GM12891 (cell line): ENCODE data around the gene TRAPPC12.

Experiments
- DNase-seq: peaks from one replicate; pipeline ENCODE4 v3.0.0; 2011; ENCODE audit warnings: low spot score; ENCODE audit not compliant: insufficient read length
- FAIRE-seq: peaks from 2 replicates; lab custom pipeline; 2011; peaks lifted over from hg19 to GRCh38; lab: Jason Lieb, UNC
- PAX5 ChIP-seq: IDR thresholded peaks from 2 replicates; pipeline ENCODE4 v1.6.1; 2011; ENCODE audit warnings: low read length, moderate library complexity, mild to moderate bottlenecking; ENCODE audit not compliant: insufficient read depth, severe bottlenecking
- POLR2A ChIP-seq: IDR thresholded peaks from 2 replicates; pipeline ENCODE4 v1.6.1; 2011; ENCODE audit warnings: low read depth, low read length, control low read depth
- POLR2AphosphoS5 ChIP-seq: IDR thresholded peaks from 2 replicates; pipeline ENCODE4 v1.6.1; 2011; ENCODE audit warnings: low read depth, low read length, control low read depth
- POU2F2 ChIP-seq: IDR thresholded peaks from 2 replicates; pipeline ENCODE4 v1.6.1; 2011; ENCODE audit warnings: low read depth, mild to moderate bottlenecking, control low read depth, low read length, moderate library complexity
- SPI1 ChIP-seq: IDR thresholded peaks from 2 replicates; pipeline ENCODE4 v1.6.1; 2011; ENCODE audit warnings: low read depth, low read length, control low read depth
- TAF1 ChIP-seq: IDR thresholded peaks from 2 replicates; pipeline ENCODE4 v1.6.1; 2011; ENCODE audit warnings: low read depth, low read length, control low read depth

TRAPPC12 gene

DNA sequence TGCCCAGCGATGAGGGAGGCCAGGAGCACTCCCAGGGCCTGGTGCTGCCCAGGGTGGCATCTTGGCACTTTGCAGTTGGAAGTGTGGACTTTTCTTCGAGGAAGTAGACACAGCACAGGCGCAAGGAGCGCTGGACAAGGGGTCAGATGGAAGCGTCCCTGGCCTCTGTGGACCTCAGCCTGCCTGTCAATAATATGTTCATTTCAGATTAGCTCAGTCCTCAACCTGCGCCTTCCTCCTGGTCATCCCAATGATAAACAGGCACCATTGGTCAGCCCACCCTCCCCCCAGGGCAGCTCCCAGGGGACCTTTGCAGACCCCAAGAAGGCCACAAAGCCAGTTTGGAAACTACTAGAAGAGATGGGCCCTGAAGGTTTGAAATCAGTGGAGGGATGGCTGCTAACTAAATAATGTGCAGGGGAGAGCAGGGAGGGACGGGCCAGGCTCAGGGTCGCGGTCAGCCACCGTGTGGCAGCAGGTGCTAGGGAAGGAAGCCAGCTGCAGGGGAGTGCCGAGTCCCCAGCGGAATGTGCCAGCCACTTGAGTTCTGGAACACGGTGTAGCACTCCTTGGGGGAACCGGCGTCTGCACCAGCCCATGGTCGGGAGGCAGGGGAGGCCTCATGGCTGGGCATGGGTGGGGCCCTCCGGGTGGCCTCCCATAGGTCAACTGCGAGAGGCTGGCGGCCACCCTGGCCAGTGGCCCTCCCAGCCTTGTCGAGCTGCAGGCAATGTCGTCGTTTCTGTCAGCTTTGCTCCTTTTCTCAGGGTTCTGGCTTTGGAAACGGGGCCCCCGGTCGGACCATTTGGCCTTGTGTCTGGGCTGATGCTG is 79.9 kb downstream of the TRAPPC12 start:
- FAIRE-seq (no peak), DNase-seq (no peak)
- TF ChIP-seq SPI1 (no peak), POLR2AphosphoS5 (no peak), TAF1 (no peak), POU2F2 (no peak), POLR2A (no peak), PAX5 (no peak)

DNA sequence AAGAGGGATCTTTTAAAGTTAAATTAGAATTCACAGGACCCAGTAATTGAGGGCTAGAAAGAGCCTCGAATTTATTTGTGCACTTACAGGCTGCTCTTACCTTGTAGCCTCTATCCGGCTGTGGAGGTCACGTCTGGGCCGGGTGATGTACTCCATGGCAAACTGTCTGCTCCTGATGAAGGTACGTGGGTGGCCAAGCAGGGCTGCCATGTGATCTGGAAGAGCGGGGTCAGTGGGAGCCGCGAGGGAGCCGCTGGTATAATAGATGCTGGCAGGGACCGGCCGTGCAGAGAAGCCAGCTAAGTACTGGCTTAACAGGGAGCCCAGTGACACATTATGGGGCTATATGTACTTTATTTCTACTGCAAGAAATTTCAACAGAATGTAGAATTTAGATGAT is 80.7 kb downstream of the TRAPPC12 start:
- TF ChIP-seq POLR2AphosphoS5 (no peak), PAX5 (no peak), TAF1 (no peak), SPI1 (no peak), POLR2A (no peak), POU2F2 (no peak)
- FAIRE-seq (no peak), DNase-seq (no peak)

DNA sequence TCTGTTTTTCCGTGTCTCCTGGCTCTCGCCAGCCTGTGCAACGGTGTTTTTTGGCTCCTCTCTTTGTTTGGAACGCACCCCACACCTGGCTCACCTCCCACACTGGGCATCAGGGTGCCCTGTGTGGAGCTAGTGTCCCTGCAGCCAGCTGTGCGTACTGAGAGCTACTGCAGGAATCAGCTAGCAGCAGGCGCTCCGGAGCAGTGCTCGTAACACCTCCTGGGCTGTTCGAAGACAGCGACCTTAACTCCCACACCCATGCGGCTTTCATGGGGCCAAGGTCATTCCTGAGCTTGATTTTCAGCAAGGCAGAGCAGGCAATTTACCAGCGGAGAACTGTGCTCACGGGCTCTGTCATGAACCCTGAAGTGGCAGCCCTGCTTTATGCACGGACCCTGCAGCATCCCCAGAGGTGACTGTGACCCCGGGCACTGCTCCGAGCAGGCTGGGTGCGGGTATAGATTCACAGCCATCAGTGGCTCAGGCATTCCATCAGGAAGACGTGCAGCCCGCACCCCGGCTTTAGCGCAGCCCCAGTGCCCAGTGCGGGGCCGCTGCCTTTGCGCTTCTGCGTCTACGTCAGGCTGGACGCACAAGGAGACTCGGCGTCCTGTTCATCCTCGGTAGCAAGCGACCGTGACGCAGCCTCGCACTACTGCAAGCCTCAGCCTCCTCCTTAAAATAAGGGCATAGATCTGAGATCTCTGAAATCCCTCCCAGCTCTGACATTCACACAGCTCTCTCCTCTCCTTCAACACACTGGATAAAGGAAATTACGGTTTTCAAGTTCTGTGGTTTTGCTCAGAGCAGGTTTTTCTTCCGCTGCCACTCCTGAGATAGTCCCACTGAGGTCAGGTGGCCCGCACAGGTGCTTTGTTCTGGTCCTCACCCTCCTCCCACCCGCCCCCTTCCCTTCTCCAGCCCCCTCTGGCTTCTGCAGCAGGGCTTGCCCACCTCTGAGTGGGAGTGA is 81.6 kb downstream of the TRAPPC12 start:
- TF ChIP-seq POLR2A, result no peak
- no peak for TF ChIP-seq PAX5
- no peak for TF ChIP-seq POLR2AphosphoS5
- no peak for TF ChIP-seq TAF1
- TF ChIP-seq SPI1, result no peak
- TF ChIP-seq POU2F2, result no peak
- DNase-seq (no peak), FAIRE-seq (no peak)

DNA sequence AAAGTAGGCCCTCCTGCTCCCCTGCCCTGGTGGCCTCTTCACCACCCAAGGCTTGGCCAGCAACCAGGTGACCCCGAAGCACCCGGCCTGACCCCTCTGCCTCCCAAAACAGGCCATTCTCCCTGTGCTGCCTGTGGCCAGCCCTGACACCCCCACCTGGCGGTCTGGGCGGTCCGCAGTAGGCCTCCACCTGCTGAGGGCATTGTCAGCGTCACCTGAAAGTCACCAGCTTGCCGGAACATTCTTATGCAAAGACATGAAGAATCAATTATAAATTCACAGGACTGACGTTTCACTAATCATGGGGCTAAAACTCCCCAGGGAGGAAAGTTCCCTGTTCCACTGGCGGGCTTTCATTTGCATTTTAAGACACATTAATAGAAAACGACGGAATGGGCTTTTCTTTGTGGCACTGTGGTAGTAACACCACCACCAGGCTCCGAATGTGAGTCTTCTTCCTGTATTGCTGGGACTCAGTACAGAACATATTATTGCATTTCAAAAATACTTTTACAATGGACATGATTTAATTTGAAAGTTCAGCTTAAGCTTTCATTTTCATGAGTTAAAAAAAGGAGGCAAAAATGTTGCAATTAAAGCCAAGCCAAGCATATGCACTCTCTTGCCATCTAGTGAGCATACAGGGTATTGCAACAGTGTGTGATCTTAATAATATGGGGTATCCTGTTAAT is 82.5 kb downstream of the TRAPPC12 start:
- FAIRE-seq, result peak; percentile 77
- peak; percentile 59 for DNase-seq

DNA sequence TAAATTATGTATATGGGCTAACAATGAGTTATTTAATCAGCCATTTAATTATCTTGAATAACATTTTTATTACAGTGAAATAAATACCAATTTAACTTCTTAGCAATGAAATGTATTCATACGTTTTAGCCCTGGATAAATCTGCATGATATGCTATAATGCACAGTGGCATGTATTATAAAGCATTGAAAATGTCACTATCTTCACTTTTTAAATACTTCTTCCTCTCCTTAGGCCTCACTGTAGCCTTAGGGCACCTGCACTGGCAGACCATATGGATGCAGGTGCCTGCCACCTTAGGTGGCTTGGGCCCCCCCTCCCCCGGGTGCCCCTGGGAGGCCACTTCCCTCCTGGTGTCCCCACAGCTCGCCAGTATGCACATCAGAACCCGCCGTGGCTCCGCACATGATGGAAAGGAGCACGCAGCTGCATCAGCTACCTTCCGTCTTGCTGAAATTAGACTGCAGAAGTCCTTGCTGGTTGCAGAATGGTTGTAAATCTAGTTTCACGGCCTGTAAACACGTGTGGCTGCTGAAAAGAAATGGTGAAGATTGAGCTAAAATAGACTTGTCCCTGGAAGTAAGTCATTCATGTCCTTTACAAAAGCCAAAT is 83.1 kb downstream of the TRAPPC12 start:
- TF ChIP-seq POLR2AphosphoS5, result no peak
- no peak for TF ChIP-seq POU2F2
- TF ChIP-seq TAF1, result no peak

More for the DNA sequence above, 82.5 kb downstream of the TRAPPC12 start:
- no peak for TF ChIP-seq SPI1
- no peak for TF ChIP-seq POLR2A
- no peak for TF ChIP-seq POU2F2
- no peak for TF ChIP-seq PAX5
- no peak for TF ChIP-seq POLR2AphosphoS5
- no peak for TF ChIP-seq TAF1

DNA sequence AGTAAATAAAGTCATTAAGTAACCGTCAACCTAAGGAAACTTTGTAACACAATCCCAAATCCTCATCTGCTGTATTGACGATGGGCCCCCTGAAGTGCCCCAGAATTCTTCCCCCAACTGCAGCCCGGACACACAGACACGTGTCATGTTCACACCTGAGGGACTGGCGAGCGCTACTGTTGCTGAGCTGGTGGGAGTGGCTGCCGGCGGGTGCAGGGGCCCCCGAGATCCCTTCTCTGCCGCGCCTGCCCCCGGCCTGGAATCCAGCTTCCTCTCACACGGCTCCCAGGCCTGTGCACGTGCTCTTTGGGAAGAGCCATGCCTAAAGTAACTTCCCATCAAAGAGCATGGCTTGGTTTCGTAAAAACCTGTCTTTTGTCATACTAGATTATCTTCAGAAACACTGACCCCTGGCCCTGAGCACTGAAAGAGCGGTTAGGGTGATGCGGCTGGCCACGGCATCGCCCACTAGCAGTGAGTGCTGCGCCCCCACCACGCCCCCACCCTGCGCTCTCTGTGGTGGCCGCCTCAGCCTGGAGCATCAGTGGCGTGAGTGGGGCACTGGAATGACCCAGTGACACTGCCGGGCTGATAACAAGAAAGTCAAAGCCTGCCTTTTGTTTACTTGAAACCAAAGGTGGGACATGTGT is 83.8 kb downstream of the TRAPPC12 start:
- TF ChIP-seq POLR2AphosphoS5 (no peak), TAF1 (no peak), POU2F2 (no peak), SPI1 (no peak), POLR2A (no peak), PAX5 (no peak)
- FAIRE-seq (no peak), DNase-seq (no peak)

More for the DNA sequence above, 83.1 kb downstream of the TRAPPC12 start:
- DNase-seq (no peak), FAIRE-seq (peak; percentile 26)

DNA sequence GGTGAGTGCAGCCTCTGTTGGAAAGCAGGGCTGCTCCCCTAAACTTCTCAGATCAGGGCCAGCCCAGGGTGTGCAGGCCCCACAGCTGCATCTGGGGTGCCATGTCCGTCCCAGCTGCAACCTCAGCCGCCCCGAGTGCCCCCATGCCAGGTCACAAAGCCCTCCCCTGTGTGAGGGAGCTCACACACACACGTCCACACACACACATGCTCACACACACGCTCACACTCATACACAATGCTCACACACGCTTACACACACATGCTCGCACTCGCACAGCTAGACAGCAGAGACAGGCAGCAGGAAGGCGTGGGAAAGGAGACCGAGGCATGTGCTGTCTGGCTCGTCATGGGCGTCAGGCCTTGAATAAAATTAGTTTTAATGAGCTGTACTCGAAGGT is 84.5 kb downstream of the TRAPPC12 start:
- TF ChIP-seq TAF1 (no peak), SPI1 (no peak), POLR2A (no peak), POLR2AphosphoS5 (no peak), PAX5 (no peak), POU2F2 (no peak)
- FAIRE-seq (no peak), DNase-seq (no peak)

DNA sequence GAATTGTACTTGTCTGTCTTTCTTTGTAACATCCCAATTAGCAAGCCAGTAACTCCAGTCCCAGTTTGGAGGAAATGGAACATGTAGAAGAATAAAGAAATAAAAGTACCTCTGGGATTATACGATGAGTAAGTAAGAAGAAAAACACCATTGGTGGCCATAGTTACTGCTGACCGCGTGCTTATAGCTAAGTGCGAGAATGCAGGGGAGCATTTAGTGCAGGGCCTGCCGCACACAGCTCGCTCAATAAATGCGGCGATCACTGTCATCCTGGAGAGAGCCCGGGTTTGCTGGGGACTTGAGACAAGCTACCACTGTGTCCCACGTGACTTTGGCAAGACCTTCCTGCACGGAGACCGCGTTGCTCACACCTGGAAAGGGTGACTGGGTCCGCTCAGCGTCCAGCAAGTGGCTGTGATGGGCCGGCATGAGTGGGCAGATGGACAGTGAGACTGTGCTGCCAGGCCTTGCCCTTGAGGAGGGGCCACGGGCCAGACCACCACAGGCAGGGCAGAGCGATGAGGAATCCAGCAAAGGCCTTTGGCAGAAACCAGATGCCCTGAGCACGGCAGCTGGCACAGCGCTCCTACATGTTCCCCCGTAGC is 85.0 kb downstream of the TRAPPC12 start:
- FAIRE-seq (no peak), DNase-seq (no peak)
- TF ChIP-seq POU2F2 (no peak), PAX5 (no peak), TAF1 (no peak), POLR2AphosphoS5 (no peak), SPI1 (no peak), POLR2A (no peak)
